Spleen (tissue), 11 donors: Measurements from ENCODE around the gene APRT. TPM values are rescaled to one million over a fixed set of nuclear protein-coding genes. Genes with fewer than 3 reads are reported as not detected.

ENCODE experiments used
- DNase-seq: peaks from one replicate; pipeline ENCODE4 v3.0.0-alpha.2; 2020
- H3K27ac ChIP-seq, 8 donors: fragments of 200-600 bp; sonication (generic) in 7 of 8; 1 replicate in 4 of 8; 2 replicates in 4 of 8; pipeline versions ENCODE4 v1.5.0 to v1.8.0; 2016 to 2021; ENCODE audit warnings: inconsistent platforms in 4 of 8, mild to moderate bottlenecking in 4 of 8, moderate library complexity in 1 of 8
- H3K27me3 ChIP-seq, 7 donors: fragments of 200-600 bp; sonication (generic) in 6 of 7; replicated peaks in 1 of 7; 1 replicate in 4 of 7; 2 replicates in 3 of 7; pipeline versions ENCODE4 v1.5.0 to v1.8.0; 2016 to 2021; ENCODE audit warnings: inconsistent platforms in 3 of 7, mild to moderate bottlenecking in 1 of 7
- H3K36me3 ChIP-seq, 6 donors: fragments of 200-600 bp; sonication (generic) in 5 of 6; 1 replicate in 4 of 6; 2 replicates in 2 of 6; pipeline versions ENCODE4 v1.5.0 to v1.8.0; 2016 to 2021; ENCODE audit warnings: inconsistent platforms in 2 of 6
- H3K4me1 ChIP-seq, 6 donors: fragments of 200-600 bp; sonication (generic) in 5 of 6; 1 replicate in 3 of 6; 2 replicates in 3 of 6; pipeline versions ENCODE4 v1.5.0 to v1.8.0; 2016 to 2021; ENCODE audit warnings: inconsistent platforms in 3 of 6
- H3K4me3 ChIP-seq, 8 donors: fragments of 200-600 bp; sonication (generic) in 7 of 8; 1 replicate in 4 of 8; 2 replicates in 4 of 8; pipeline versions ENCODE4 v1.5.0 to v1.8.0; 2016 to 2021; ENCODE audit warnings: inconsistent platforms in 4 of 8, mild to moderate bottlenecking in 4 of 8, moderate library complexity in 2 of 8
- H3K9me3 ChIP-seq, 8 donors: fragments of 200-600 bp; sonication (generic) in 7 of 8; 1 replicate in 4 of 8; 2 replicates in 4 of 8; pipeline versions ENCODE4 v1.5.0 to v1.8.0; 2016 to 2021; ENCODE audit warnings: inconsistent platforms in 4 of 8
- CTCF ChIP-seq, 11 experiments: fragments of 200-600 bp in 7 of 11; fragments of 450-650 bp in 4 of 11; sonication (generic) in 4 of 11; IDR thresholded peaks in 8 of 11; conservative IDR thresholded peaks in 3 of 11; 1 replicate in 7 of 11; 2 replicates in 4 of 11; pipeline versions ENCODE4 v1.4.0 to v1.8.0; 2016 to 2021; ENCODE audit warnings: antibody characterized with exemption in 11 of 11, inconsistent platforms in 4 of 11, mild to moderate bottlenecking in 1 of 11
- POLR2A ChIP-seq, 3 donors: fragments of 450-650 bp; IDR thresholded peaks; one replicate each; pipeline ENCODE4 v1.5.1; 2017; ENCODE audit warnings: antibody characterized with exemption in 3 of 3, mild to moderate bottlenecking in 1 of 3
- POLR2AphosphoS5 ChIP-seq, 3 donors: sonication (generic); formaldehyde crosslinking; IDR thresholded peaks; one replicate each; pipeline ENCODE4 v1.5.1; 2017; ENCODE audit warnings: antibody characterized with exemption in 3 of 3
- WGBS, 5 donors: extraction: QIAGEN DNeasy Blood & Tissue Kit in 3 of 5; methylation state at CpG; one replicate each; pipeline versions ENCODE4 v1.1.5 to v1.1.7; 2013 to 2018; 5-methylcytosine and 5-hydroxymethylcytosine counted together
- intact Hi-C: fragments of 100-400 bp; cut with DNase I; formaldehyde crosslinking; loops from one replicate; pipeline ENCODE4 v1.15.0; 2023; ENCODE audit warnings: low total_unique reads
- polyA plus RNA-seq, 3 donors: library from polyadenylated mRNA; stranded (reverse); fragments of 200-250 nt; gene quantifications; one replicate each; pipeline ENCODE4 v1.2.1, GENCODE V29; 2013
- total RNA-seq, 7 donors: library from RNA; depleted of rRNA in 3 of 7; stranded (reverse); fragments of >200 nt in 3 of 7; fragmentation: NEBNext Ultra II Directional in 4 of 7; extraction: Animal tissue kit (Norgen Biotek cat#: 25700) in 4 of 7; gene quantifications; one replicate each; pipeline versions ENCODE4 v1.1.0 to v1.2.1, GENCODE V29; 2016 to 2021
- donor health status: healthy with polysubstance abuse.
- donor health status: DM: no; HTN: no; CAD: no; lungs with moderate emphysema.
- donor health status: DM: no; HTN: no; CAD: no.
- donor health status: Bipolar disorder and iron deficiency.
- donor health status: healthy.
- donor health status: DM: no; HTN: no; CAD: no.
- donor health status: DM: yes; HTN: yes; CAD: no.

Gene APRT
- total and polyA plus RNA-seq, 10 donors: 84.1 to 259 (median 102) TPM

- intact Hi-C loops: loop anchor here (5.0 kb wide), 1 partner anchor 45 kb away; the partner anchor contains the start of genes GALNS and TRAPPC2L
Measured at GRCh38 chr16:88812513-88813268, 963 bp upstream of the APRT start.

GRCh38 chr16:88810912-88811768 lies 588 bp downstream of the APRT start:
- Histone ChIP-seq H3K27me3 (no peaks in the 10 kb centered on the region), H3K4me3 (peak overlapping the region; percentile 71 to 98 (median 94)), H3K9me3 (no peaks in the 10 kb centered on the region), H3K27ac (peak overlapping the region; percentile 85 to 96 (median 94)), H3K36me3 (peaks cover 0 to 45% (median 24%) of the 10 kb centered on the region in 6 donors), H3K4me1 (peaks cover 17 to 62% (median 37%) of the 10 kb centered on the region in 6 donors)
- WGBS, 5 donors: 1 to 2% (median 2%) methylated on average over 17 to 65 of the region's 65 CpGs
- intact Hi-C loops: loop anchor here (5.0 kb wide), 1 partner anchor 46 kb away; the partner anchor contains the start of genes GALNS and TRAPPC2L
- TF ChIP-seq CTCF (IDR thresholded peaks at IDR 0.05 in 8 of 11, conservative IDR thresholded peaks at IDR 0.05 in 3 of 11): peak in 1 of 11 experiments; percentile 4
- TF ChIP-seq POLR2A (IDR thresholded peaks at IDR 0.05): peak in 1 of 3 donors; percentile 40
- peak; percentile 93 to 99 (median 94) for TF ChIP-seq POLR2AphosphoS5 (IDR thresholded peaks at IDR 0.05)
- DNase-seq: peak; percentile 95

More at GRCh38 chr16:88812513-88813268, 963 bp upstream of the APRT start:
- TF ChIP-seq CTCF (IDR thresholded peaks at IDR 0.05 in 8 of 11, conservative IDR thresholded peaks at IDR 0.05 in 3 of 11) (peak in 1 of 11 experiments; percentile 3), POLR2A (IDR thresholded peaks at IDR 0.05) (no peak), POLR2AphosphoS5 (IDR thresholded peaks at IDR 0.05) (peak in 1 of 3 donors; percentile 33)
- Histone ChIP-seq H3K27me3 (no peaks in the 10 kb centered on the region), H3K4me3 (peak overlapping the region; percentile 71 to 98 (median 94)), H3K9me3 (no peaks in the 10 kb centered on the region), H3K27ac (peak overlapping the region; percentile 85 to 96 (median 94)), H3K4me1 (peaks cover 17 to 64% (median 37%) of the 10 kb centered on the region in 6 donors), H3K36me3 (peaks cover 0 to 42% (median 24%) of the 10 kb centered on the region in 6 donors)
- DNase-seq: peak; percentile 84
- WGBS, 5 donors: 37 to 54% (median 47%) methylated on average over 24 to 37 of the region's 37 CpGs

GRCh38 chr16:88810166-88810911 lies 1.4 kb downstream of the APRT start:
- H3K4me3 ChIP-seq: peak overlapping the region in 7 of 8 donors; percentile 71 to 98 (median 95)
- H3K4me1 ChIP-seq: peaks cover 17 to 56% (median 37%) of the 10 kb centered on the region in 6 donors
- H3K27me3 ChIP-seq: no peaks in the 10 kb centered on the region
- H3K9me3 ChIP-seq: no peaks in the 10 kb centered on the region
- no peak for TF ChIP-seq CTCF (IDR thresholded peaks at IDR 0.05 in 8 of 11, conservative IDR thresholded peaks at IDR 0.05 in 3 of 11)
- no peak for TF ChIP-seq POLR2AphosphoS5 (IDR thresholded peaks at IDR 0.05)
- no peak for TF ChIP-seq POLR2A (IDR thresholded peaks at IDR 0.05)
- WGBS, 5 donors: 27 to 51% (median 38%) methylated on average over 6 to 12 of the region's 12 CpGs
- peak overlapping the region in 7 of 8 donors; percentile 85 to 96 (median 94) for H3K27ac ChIP-seq
- peaks cover 0 to 49% (median 24%) of the 10 kb centered on the region in 6 donors for H3K36me3 ChIP-seq
- DNase-seq: no peak
- intact Hi-C loops: loop anchor here (5.0 kb wide), 1 partner anchor 47 kb away; the partner anchor contains the start of genes GALNS and TRAPPC2L
